Activated T-cell treated with anti-CD3 and anti-CD28 coated beads for 24 hours (primary cell): ENCODE measurements around the gene DOCK9.

Experiments used
- DNase-seq: peaks from one replicate; pipeline ENCODE4 v3.0.0-alpha.2; 2020; ENCODE audit warnings: low read depth

Gene DOCK9

GRCh38 chr13:98888222-98888889 lies 89.5 kb downstream of the DOCK9 start:
- no peak for DNase-seq

- no peak for DNase-seq
Observed at GRCh38 chr13:98886587-98887230, 91.2 kb downstream of the DOCK9 start.

GRCh38 chr13:98885600-98885999 lies 92.3 kb downstream of the DOCK9 start:
- no peak for DNase-seq

GRCh38 chr13:98883998-98884397 lies 93.9 kb downstream of the DOCK9 start:
- no peak for DNase-seq

- no peak for DNase-seq
Observed at GRCh38 chr13:98881390-98881789, 96.5 kb downstream of the DOCK9 start.

GRCh38 chr13:98880677-98881076 lies 97.2 kb downstream of the DOCK9 start:
- no peak for DNase-seq

- no peak for DNase-seq
Observed at GRCh38 chr13:98879957-98880356, 97.9 kb downstream of the DOCK9 start.

GRCh38 chr13:98879127-98879520 lies 98.7 kb downstream of the DOCK9 start:
- no peak for DNase-seq

GRCh38 chr13:98878486-98879126 lies 99.3 kb downstream of the DOCK9 start:
- no peak for DNase-seq

- no peak for DNase-seq
Observed at GRCh38 chr13:98877936-98878335, 99.9 kb downstream of the DOCK9 start.

- no peak for DNase-seq
Observed at GRCh38 chr13:98877466-98877865, 100.4 kb downstream of the DOCK9 start.

GRCh38 chr13:98875146-98875729 lies 102.6 kb downstream of the DOCK9 start:
- DNase-seq, result no peak

- DNase-seq, result no peak
Observed at GRCh38 chr13:98874029-98874397, 103.9 kb downstream of the DOCK9 start.

- DNase-seq, result no peak
Observed at GRCh38 chr13:98873377-98874028, 104.4 kb downstream of the DOCK9 start.

- no peak for DNase-seq
Observed at GRCh38 chr13:98871727-98872126, 106.1 kb downstream of the DOCK9 start.

GRCh38 chr13:98869408-98870090 lies 108.3 kb downstream of the DOCK9 start:
- no peak for DNase-seq

- no peak for DNase-seq
Observed at GRCh38 chr13:98868932-98869331, 108.9 kb downstream of the DOCK9 start.

GRCh38 chr13:98866882-98867281 lies 111.0 kb downstream of the DOCK9 start:
- DNase-seq, result no peak

GRCh38 chr13:98860491-98860890 lies 117.4 kb downstream of the DOCK9 start:
- DNase-seq, result no peak

- no peak for DNase-seq
Observed at GRCh38 chr13:98858191-98858590, 119.7 kb downstream of the DOCK9 start.

- DNase-seq, result no peak
Observed at GRCh38 chr13:98856983-98857382, 120.9 kb downstream of the DOCK9 start.

GRCh38 chr13:98854448-98854847 lies 123.4 kb downstream of the DOCK9 start:
- no peak for DNase-seq
